Stomach (tissue), 4 donors: ENCODE data around the gene KRT13.

ENCODE experiments used
- POLR2A ChIP-seq, 4 donors: fragments of 450-650 bp; IDR thresholded peaks; one replicate each; pipeline ENCODE4 v1.6.1; 2016; ENCODE audit warnings: antibody characterized with exemption in 4 of 4, control low read depth in 2 of 4, mild to moderate bottlenecking in 1 of 4, moderate library complexity in 1 of 4
- TF ChIP-seq, protein P1 (sequence below), 7 experiments: fragments of 450-650 bp in 4 of 7; fragments of 200-600 bp in 3 of 7; sonication (generic) in 3 of 7; IDR thresholded peaks; one replicate each; pipeline ENCODE4 v1.5.1; 2016 to 2019; ENCODE audit warnings: antibody characterized with exemption in 7 of 7, control low read depth in 2 of 7, mild to moderate bottlenecking in 1 of 7

DNA sequence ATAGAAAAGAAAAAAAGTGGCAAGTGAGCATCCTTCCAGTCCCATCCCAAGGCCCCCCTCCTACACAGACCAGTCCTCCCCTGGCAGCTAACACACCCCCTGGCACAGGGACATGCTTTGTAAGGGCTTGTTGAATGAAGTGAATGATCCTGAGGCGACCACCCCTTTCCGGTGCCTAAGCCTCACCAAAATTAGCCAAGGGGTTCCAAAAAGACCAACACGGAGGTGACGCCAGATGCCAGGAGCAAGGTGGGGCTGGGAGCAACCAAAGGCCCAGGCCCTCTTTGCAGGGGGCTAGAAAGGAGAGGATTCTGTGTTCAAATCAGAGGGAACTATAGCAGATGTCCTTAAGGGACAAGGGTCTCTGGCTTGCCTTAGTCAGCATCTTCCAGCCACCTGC lies 30.0 kb downstream of the KRT13 start:
- TF ChIP-seq POLR2A (IDR thresholded peaks at IDR 0.05): no peak
- TF ChIP-seq, protein P1, sequence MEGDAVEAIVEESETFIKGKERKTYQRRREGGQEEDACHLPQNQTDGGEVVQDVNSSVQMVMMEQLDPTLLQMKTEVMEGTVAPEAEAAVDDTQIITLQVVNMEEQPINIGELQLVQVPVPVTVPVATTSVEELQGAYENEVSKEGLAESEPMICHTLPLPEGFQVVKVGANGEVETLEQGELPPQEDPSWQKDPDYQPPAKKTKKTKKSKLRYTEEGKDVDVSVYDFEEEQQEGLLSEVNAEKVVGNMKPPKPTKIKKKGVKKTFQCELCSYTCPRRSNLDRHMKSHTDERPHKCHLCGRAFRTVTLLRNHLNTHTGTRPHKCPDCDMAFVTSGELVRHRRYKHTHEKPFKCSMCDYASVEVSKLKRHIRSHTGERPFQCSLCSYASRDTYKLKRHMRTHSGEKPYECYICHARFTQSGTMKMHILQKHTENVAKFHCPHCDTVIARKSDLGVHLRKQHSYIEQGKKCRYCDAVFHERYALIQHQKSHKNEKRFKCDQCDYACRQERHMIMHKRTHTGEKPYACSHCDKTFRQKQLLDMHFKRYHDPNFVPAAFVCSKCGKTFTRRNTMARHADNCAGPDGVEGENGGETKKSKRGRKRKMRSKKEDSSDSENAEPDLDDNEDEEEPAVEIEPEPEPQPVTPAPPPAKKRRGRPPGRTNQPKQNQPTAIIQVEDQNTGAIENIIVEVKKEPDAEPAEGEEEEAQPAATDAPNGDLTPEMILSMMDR (IDR thresholded peaks at IDR 0.05): no peak
